Trophoblast cell (in vitro differentiated cells and primary cell): ENCODE measurements around the gene PIBF1.

ENCODE experiments used
- DNase-seq, 2 donors: peaks; one replicate each; pipeline ENCODE4 v3.0.0-alpha.2; 2016
- H2AFZ ChIP-seq: 2 replicates; pipeline ENCODE4 v1.6.1; 2013; ENCODE audit warnings: low read length, moderate library complexity, mild to moderate bottlenecking; ENCODE audit not compliant: insufficient read depth, poor library complexity
- H2AK5ac ChIP-seq: 2 replicates; pipeline ENCODE4 v1.6.1; 2013; ENCODE audit warnings: mild to moderate bottlenecking, low read length
- H2BK120ac ChIP-seq: 2 replicates; pipeline ENCODE4 v1.6.1; 2013; ENCODE audit warnings: low read length, mild to moderate bottlenecking, moderate library complexity; ENCODE audit not compliant: insufficient read depth, poor library complexity
- H2BK12ac ChIP-seq: 2 replicates; pipeline ENCODE4 v1.6.1; 2013; ENCODE audit warnings: mild to moderate bottlenecking, low read length, moderate library complexity
- H2BK5ac ChIP-seq: 2 replicates; pipeline ENCODE4 v1.6.1; 2013; ENCODE audit warnings: low read length, low read depth, moderate library complexity, mild to moderate bottlenecking; ENCODE audit not compliant: poor library complexity
- H3K14ac ChIP-seq: 2 replicates; pipeline ENCODE4 v1.6.1; 2013; ENCODE audit warnings: mild to moderate bottlenecking, low read length
- H3K18ac ChIP-seq: 2 replicates; pipeline ENCODE4 v1.6.1; 2013; ENCODE audit warnings: mild to moderate bottlenecking, low read length
- H3K23ac ChIP-seq: 2 replicates; pipeline ENCODE4 v1.6.1; 2013; ENCODE audit warnings: low read length
- H3K27ac ChIP-seq: 2 replicates; pipeline ENCODE4 v1.5.1; 2013; ENCODE audit warnings: low read depth, mild to moderate bottlenecking, inconsistent platforms, low read length, moderate library complexity
- H3K27me3 ChIP-seq: 2 replicates; pipeline ENCODE4 v1.6.1; 2013; ENCODE audit warnings: inconsistent platforms, mild to moderate bottlenecking, low read length, moderate library complexity; ENCODE audit not compliant: insufficient read depth
- H3K36me3 ChIP-seq, 2 experiments: 1 replicate in 1 of 2; 2 replicates in 1 of 2; pipeline ENCODE4 v1.6.1; 2013; ENCODE audit warnings: low read length in 2 of 2, mild to moderate bottlenecking in 2 of 2, moderate library complexity in 1 of 2; ENCODE audit not compliant: insufficient read depth in 2 of 2, control insufficient read depth in 1 of 2
- H3K4ac ChIP-seq: 2 replicates; pipeline ENCODE4 v1.6.1; 2013; ENCODE audit warnings: low read depth, mild to moderate bottlenecking, low read length, moderate library complexity
- H3K4me1 ChIP-seq, 2 experiments: 1 replicate in 1 of 2; 2 replicates in 1 of 2; pipeline ENCODE4 v1.6.1; 2013; ENCODE audit warnings: low read length in 2 of 2, mild to moderate bottlenecking in 2 of 2, moderate library complexity in 1 of 2; ENCODE audit not compliant: insufficient read depth in 2 of 2, control insufficient read depth in 1 of 2
- H3K4me2 ChIP-seq: 2 replicates; pipeline ENCODE4 v1.6.1; 2013; ENCODE audit warnings: inconsistent platforms, mild to moderate bottlenecking, low read length, moderate library complexity
- H3K4me3 ChIP-seq: 2 replicates; pipeline ENCODE4 v1.5.1; 2013; ENCODE audit warnings: mild to moderate bottlenecking, low read depth, low read length, inconsistent platforms
- H3K79me1 ChIP-seq: one replicate; pipeline ENCODE4 v1.6.1; 2013; ENCODE audit warnings: low read length
- H3K79me2 ChIP-seq: 2 replicates; pipeline ENCODE4 v1.6.1; 2013; ENCODE audit warnings: low read length, mild to moderate bottlenecking; ENCODE audit not compliant: control insufficient read depth, insufficient read depth, poor library complexity
- H3K9ac ChIP-seq: 2 replicates; pipeline ENCODE4 v1.6.1; 2013; ENCODE audit warnings: mild to moderate bottlenecking, low read length
- H3K9me3 ChIP-seq: 2 replicates; pipeline ENCODE4 v1.6.1; 2013; ENCODE audit warnings: low read depth, mild to moderate bottlenecking, control low read depth, inconsistent platforms, low read length; ENCODE audit not compliant: insufficient read depth
- H4K12ac ChIP-seq: 2 replicates; pipeline ENCODE4 v1.6.1; 2013; ENCODE audit warnings: low read depth, mild to moderate bottlenecking, low read length, moderate library complexity
- H4K8ac ChIP-seq: 2 replicates; pipeline ENCODE4 v1.6.1; 2013; ENCODE audit warnings: low read depth, mild to moderate bottlenecking, low read length, moderate library complexity
- H4K91ac ChIP-seq: one replicate; pipeline ENCODE4 v1.6.1; 2013; ENCODE audit warnings: low read depth, mild to moderate bottlenecking, low read length, moderate library complexity
- WGBS: extraction: QIAGEN DNeasy Blood & Tissue Kit; methylation state at CpG from one replicate; pipeline ENCODE4 v1.1.7; 2013; ENCODE audit warnings: missing lambda C conversion rate; ENCODE audit not compliant: insufficient read length, insufficient coverage; ENCODE audit errors: extremely low coverage; 5-methylcytosine and 5-hydroxymethylcytosine counted together

Gene PIBF1

DNA sequence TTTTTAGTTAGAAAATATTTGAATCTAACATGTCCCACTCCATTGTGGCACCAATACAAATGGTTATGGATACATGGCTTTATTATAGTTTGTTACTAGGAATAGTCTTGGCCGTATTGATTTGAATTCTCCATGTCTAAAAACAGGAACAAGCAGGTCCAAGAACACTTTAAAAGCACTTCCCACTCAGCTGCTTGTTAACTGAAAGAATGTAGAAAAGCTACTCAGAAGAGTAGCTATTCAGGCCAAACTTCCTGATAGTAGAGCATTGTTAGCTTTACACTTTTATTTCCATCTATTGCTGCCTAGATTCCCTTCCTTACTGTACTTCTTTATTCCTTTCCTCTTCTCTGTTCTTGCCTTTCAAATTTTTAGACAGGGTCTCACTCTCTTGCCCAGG is 6.9 kb downstream of the PIBF1 start:
- WGBS: no CpG with 5 or more reads among the region's 1 CpG
- no peak overlapping the region for H3K4ac ChIP-seq
- no peak overlapping the region for H2AFZ ChIP-seq
- H4K91ac ChIP-seq: no peak overlapping the region
- no peaks in the 10 kb centered on the region for H3K79me1 ChIP-seq
- H2BK5ac ChIP-seq: no peak overlapping the region
- no peaks in the 10 kb centered on the region for H3K9me3 ChIP-seq
- H3K9ac ChIP-seq: no peak overlapping the region
- no peak for DNase-seq
- no peaks in the 10 kb centered on the region for H3K79me2 ChIP-seq
- peaks cover 8 to 9% of the 10 kb centered on the region in 2 experiments for H3K36me3 ChIP-seq
- no peaks in the 10 kb centered on the region for H3K4me1 ChIP-seq
- no peak overlapping the region for H2BK12ac ChIP-seq
- no peaks in the 10 kb centered on the region for H3K27me3 ChIP-seq
- H3K23ac ChIP-seq: no peak overlapping the region
- H3K18ac ChIP-seq: no peak overlapping the region
- no peak overlapping the region for H2AK5ac ChIP-seq
- no peak overlapping the region for H4K12ac ChIP-seq
- no peak overlapping the region for H3K4me3 ChIP-seq
- H4K8ac ChIP-seq: no peak overlapping the region
- no peak overlapping the region for H3K4me2 ChIP-seq
- no peak overlapping the region for H2BK120ac ChIP-seq
- H3K27ac ChIP-seq: no peak overlapping the region
- no peak overlapping the region for H3K14ac ChIP-seq

DNA sequence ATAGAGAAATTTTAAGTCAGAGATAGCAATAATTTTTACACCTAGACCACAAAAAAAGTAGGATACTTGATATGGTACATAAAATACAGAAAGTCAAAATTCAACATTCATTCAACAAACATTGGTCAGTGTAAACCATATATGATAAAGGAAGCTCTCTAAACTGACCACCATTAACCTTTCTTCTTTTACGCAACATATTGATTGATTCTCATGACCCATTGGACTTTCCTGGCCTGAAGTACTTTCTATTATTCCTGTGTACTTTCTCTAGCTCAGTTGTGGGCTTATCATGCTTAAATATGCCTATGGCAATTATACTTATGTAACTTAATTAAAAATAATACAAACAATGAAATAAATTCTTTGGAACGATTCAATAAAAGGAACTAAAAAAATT is 10.7 kb downstream of the PIBF1 start:
- Histone ChIP-seq H4K12ac (no peak overlapping the region), H3K4me2 (no peak overlapping the region), H3K4me3 (no peak overlapping the region), H3K79me2 (no peaks in the 10 kb centered on the region), H3K36me3 (peaks cover 6 to 7% of the 10 kb centered on the region in 2 experiments), H2BK5ac (no peak overlapping the region), H3K14ac (no peak overlapping the region), H3K18ac (no peak overlapping the region), H4K91ac (no peak overlapping the region), H2AK5ac (no peak overlapping the region), H3K9me3 (no peaks in the 10 kb centered on the region), H3K27me3 (no peaks in the 10 kb centered on the region), H3K27ac (no peak overlapping the region), H2BK120ac (no peak overlapping the region), H2AFZ (no peak overlapping the region), H3K79me1 (no peaks in the 10 kb centered on the region), H3K23ac (no peak overlapping the region), H2BK12ac (no peak overlapping the region), H3K4ac (no peak overlapping the region), H4K8ac (no peak overlapping the region), H3K4me1 (no peaks in the 10 kb centered on the region), H3K9ac (no peak overlapping the region)
- no CpG with 5 or more reads among the region's 2 CpGs for WGBS
- no peak for DNase-seq

DNA sequence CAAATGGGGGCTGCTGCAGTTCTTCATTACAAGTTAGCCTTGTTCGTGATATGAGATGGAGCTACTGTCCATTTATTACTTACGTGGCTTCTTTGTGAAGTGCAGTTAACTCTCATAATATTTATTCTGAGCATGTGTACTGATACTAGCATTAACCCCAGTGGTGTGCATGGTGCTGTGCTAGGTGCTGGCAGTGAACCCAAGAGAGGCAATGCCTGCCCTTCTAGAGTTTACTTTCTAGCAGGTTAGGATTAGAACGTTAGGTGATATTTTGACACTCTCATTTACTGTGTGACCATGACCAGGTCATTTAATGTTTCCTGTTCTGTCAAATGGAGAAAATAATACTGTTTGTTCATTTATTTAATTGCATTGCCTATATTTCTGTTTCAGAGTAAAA is 16.9 kb downstream of the PIBF1 start:
- Histone ChIP-seq H3K4me1 (no peaks in the 10 kb centered on the region), H4K91ac (no peak overlapping the region), H2AFZ (no peak overlapping the region), H3K79me1 (no peaks in the 10 kb centered on the region), H3K4ac (no peak overlapping the region), H3K27me3 (no peaks in the 10 kb centered on the region), H3K18ac (no peak overlapping the region), H3K79me2 (no peaks in the 10 kb centered on the region), H3K36me3 (peaks cover 0 to 2% of the 10 kb centered on the region in 2 experiments), H3K23ac (no peak overlapping the region), H3K4me3 (no peak overlapping the region), H4K12ac (no peak overlapping the region), H3K4me2 (no peak overlapping the region), H3K27ac (no peak overlapping the region), H2AK5ac (no peak overlapping the region), H2BK120ac (no peak overlapping the region), H2BK12ac (no peak overlapping the region), H3K9me3 (no peaks in the 10 kb centered on the region), H2BK5ac (no peak overlapping the region), H3K14ac (no peak overlapping the region), H3K9ac (no peak overlapping the region), H4K8ac (no peak overlapping the region)
- DNase-seq: no peak
- WGBS: no CpG with 5 or more reads among the region's 3 CpGs

DNA sequence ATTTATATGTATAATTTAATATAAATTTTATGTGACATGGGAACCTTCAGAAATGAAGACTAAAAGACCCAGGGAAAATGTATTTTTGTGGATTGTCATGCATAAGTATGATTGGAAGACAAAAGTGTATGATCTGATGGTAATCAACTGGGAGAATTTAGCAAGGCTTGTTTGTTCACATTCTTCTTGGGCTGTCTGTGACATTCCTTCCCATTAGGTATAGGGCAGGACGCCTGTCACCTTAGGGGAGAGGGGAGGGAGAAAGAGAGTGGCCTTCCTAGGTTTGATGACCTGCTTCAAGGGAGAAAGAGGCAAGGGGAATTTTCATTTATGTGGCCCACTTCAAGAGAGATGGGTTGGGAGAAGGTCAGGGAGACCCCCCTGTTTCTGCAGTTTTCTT is 22.4 kb downstream of the PIBF1 start:
- Histone ChIP-seq H3K4me3 (no peak overlapping the region), H2AFZ (no peak overlapping the region), H3K79me1 (no peaks in the 10 kb centered on the region), H4K91ac (no peak overlapping the region), H3K9me3 (no peaks in the 10 kb centered on the region), H3K23ac (no peak overlapping the region), H3K36me3 (no peaks in the 10 kb centered on the region), H4K8ac (no peak overlapping the region), H3K79me2 (no peaks in the 10 kb centered on the region), H2BK5ac (no peak overlapping the region), H3K4me1 (peaks cover 3% of the 10 kb centered on the region in 2 experiments), H4K12ac (no peak overlapping the region), H2BK120ac (no peak overlapping the region), H3K4ac (no peak overlapping the region), H3K27ac (no peak overlapping the region), H3K4me2 (no peak overlapping the region), H2AK5ac (no peak overlapping the region), H3K9ac (no peak overlapping the region), H3K27me3 (no peaks in the 10 kb centered on the region), H3K14ac (no peak overlapping the region), H2BK12ac (no peak overlapping the region), H3K18ac (no peak overlapping the region)
- no CpG with 5 or more reads among the region's 1 CpG for WGBS
- peak; percentile 67 to 89 for DNase-seq
